Peyer's patch (tissue), 4 donors: Measurements from ENCODE around the gene RPL29.

ENCODE experiments used
- CTCF ChIP-seq, 6 experiments: fragments of 450-650 bp in 4 of 6; fragments of 200-600 bp in 2 of 6; sonication (generic) in 1 of 6; IDR thresholded peaks; one replicate each; pipeline ENCODE4 v1.5.1; 2017 to 2019; ENCODE audit warnings: antibody characterized with exemption in 6 of 6, mild to moderate bottlenecking in 3 of 6, moderate library complexity in 1 of 6
- POLR2A ChIP-seq, 2 donors: fragments of 450-650 bp; IDR thresholded peaks; one replicate each; pipeline ENCODE4 v1.5.1; 2017; ENCODE audit warnings: antibody characterized with exemption in 2 of 2, mild to moderate bottlenecking in 2 of 2, moderate library complexity in 2 of 2

- TF ChIP-seq CTCF (IDR thresholded peaks at IDR 0.05) (no peak), POLR2A (IDR thresholded peaks at IDR 0.05) (no peak)
Observed at GRCh38 chr3:51992017-51992682, 3.5 kb downstream of the RPL29 start.
